ENCODE results near the gene RTN4RL1. TPM values are rescaled to one million over a fixed set of nuclear protein-coding genes. Genes with fewer than 3 reads are reported as not detected.

RTN4RL1 gene
- total RNA-seq, 6 experiments from 2014 or later = 0.54 to 2.6 (median 1.4) TPM

GRCh38 chr17:2067048-2067561 lies 42.0 kb upstream of the RTN4RL1 start:
- H3K4me3 ChIP-seq = no peak overlapping the region
- H3K9me3 ChIP-seq = no peaks in the 10 kb centered on the region
- DNase-seq (no peak), ATAC-seq (peak in 1 of 4 donors; percentile 1)
- intact Hi-C loops (cut with DNase I) = no loop called here
- no peaks in the 10 kb centered on the region for H3K36me3 ChIP-seq
- no peak for TF ChIP-seq POLR2A (IDR thresholded peaks at IDR 0.05)
- no peak for TF ChIP-seq CTCF (IDR thresholded peaks at IDR 0.05)
- peak overlapping the region in 2 of 3 donors; percentile 47 to 71 for H3K27ac ChIP-seq
- H3K4me1 ChIP-seq = peaks cover 0 to 42% (median 3%) of the 10 kb centered on the region in 4 donors
- H3K27me3 ChIP-seq = no peaks in the 10 kb centered on the region
- 52% methylated on average over 11 of the region's 14 CpGs for WGBS (ENCODE audit: insufficient coverage, low coverage, low lambda C conversion rate, missing lambda C conversion rate)

- DNase-seq = no peak
- H3K4me1 ChIP-seq = peaks cover 0 to 41% (median 3%) of the 10 kb centered on the region in 4 donors
Observed at GRCh38 chr17:2065949-2066400, 40.8 kb upstream of the RTN4RL1 start.

GRCh38 chr17:2064980-2065785 lies 40.0 kb upstream of the RTN4RL1 start:
- H3K4me1 ChIP-seq = peaks cover 0 to 33% (median 3%) of the 10 kb centered on the region in 4 donors
- no peaks in the 10 kb centered on the region for H3K36me3 ChIP-seq
- intact Hi-C loops (cut with DNase I) = no loop called here
- H3K9me3 ChIP-seq = no peaks in the 10 kb centered on the region
- TF ChIP-seq POLR2A (IDR thresholded peaks at IDR 0.05) (no peak), CTCF (IDR thresholded peaks at IDR 0.05) (peak in 3 of 4 donors; percentile 11 to 18 (median 18))
- H3K4me3 ChIP-seq = no peak overlapping the region
- peak; percentile 12 to 16 (median 13) for ATAC-seq
- peak overlapping the region; percentile 24 to 65 (median 40) for H3K27ac ChIP-seq
- H3K27me3 ChIP-seq = no peaks in the 10 kb centered on the region
- 57% methylated on average over 5 of the region's 24 CpGs for WGBS (ENCODE audit: insufficient coverage, low coverage, low lambda C conversion rate, missing lambda C conversion rate)
- DNase-seq = no peak

More at GRCh38 chr17:2065949-2066400, 40.8 kb upstream of the RTN4RL1 start:
- ATAC-seq = no peak
- WGBS (ENCODE audit: insufficient coverage, low coverage, low lambda C conversion rate, missing lambda C conversion rate) = 61% methylated on average over 3 of the region's 10 CpGs
- Histone ChIP-seq H3K9me3 (no peaks in the 10 kb centered on the region), H3K4me3 (no peak overlapping the region), H3K27ac (peak overlapping the region in 2 of 3 donors; percentile 40 to 65), H3K27me3 (no peaks in the 10 kb centered on the region), H3K36me3 (no peaks in the 10 kb centered on the region)
- no peak for TF ChIP-seq POLR2A (IDR thresholded peaks at IDR 0.05)
- no peak for TF ChIP-seq CTCF (IDR thresholded peaks at IDR 0.05)
- intact Hi-C loops (cut with DNase I) = no loop called here

- Histone ChIP-seq H3K4me3 (no peak overlapping the region), H3K4me1 (peaks cover 0 to 28% (median 3%) of the 10 kb centered on the region in 4 donors), H3K27ac (peak overlapping the region; percentile 36 to 65 (median 40)), H3K27me3 (no peaks in the 10 kb centered on the region), H3K9me3 (no peaks in the 10 kb centered on the region), H3K36me3 (no peaks in the 10 kb centered on the region)
- TF ChIP-seq CTCF (IDR thresholded peaks at IDR 0.05) = no peak
- TF ChIP-seq POLR2A (IDR thresholded peaks at IDR 0.05) = no peak
- intact Hi-C loops (cut with DNase I) = no loop called here
- DNase-seq = no peak
- ATAC-seq = peak in 3 of 4 donors; percentile 2 to 12 (median 4)
- no CpG with 5 or more reads among the region's 6 CpGs for WGBS (ENCODE audit: insufficient coverage, low coverage, low lambda C conversion rate, missing lambda C conversion rate)
Observed at GRCh38 chr17:2064520-2064971, 39.4 kb upstream of the RTN4RL1 start.

All from right lobe of liver (tissue), 6 donors.